ENCODE results near the gene HSPA6. TPM values are rescaled to one million over a fixed set of nuclear protein-coding genes. Genes with fewer than 3 reads are reported as not detected.

Gene HSPA6
- total RNA-seq, 1 donor from 2014 or later, result 0.68 TPM

DNA sequence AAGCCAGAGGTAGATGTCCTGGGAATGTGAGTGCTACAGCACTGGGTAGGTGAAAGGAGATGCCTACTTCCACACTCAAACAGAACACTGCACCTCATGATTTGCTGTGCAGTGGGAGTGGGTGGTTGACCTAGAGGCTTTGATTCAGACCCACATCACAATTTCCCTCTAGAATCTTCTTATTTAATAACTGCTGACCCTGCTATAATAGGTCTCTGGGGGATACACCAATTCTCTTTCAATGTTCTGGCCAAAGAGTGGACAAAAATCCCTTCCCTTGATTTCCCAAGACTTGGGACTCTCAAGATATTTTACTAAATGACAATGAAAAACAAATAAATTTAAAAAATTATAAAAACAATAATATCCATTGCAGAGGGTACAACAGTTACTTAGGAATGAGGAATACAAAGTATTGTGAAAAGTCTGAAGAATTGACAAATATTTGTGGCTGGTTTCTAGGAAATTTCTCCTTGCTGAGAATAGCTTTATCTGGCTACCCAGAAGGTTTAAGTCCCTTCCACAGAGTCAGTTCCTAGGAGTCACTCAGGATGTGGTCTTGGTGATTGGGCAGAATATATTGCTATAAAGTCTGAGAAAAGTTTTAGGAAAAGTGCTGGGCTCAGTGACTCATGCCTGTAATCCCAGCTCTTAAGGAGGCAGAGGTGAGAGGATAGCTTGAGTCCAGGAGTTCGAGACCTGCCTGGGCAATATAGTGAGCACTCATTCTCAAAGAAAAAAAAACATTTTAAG lies 21.5 kb upstream of the HSPA6 start:
- no peak overlapping the region for H3K4me2 ChIP-seq (ENCODE audit: low read length)
- H3K36me3 ChIP-seq (ENCODE audit: insufficient read depth, low read length), result no peaks in the 10 kb centered on the region
- no peaks in the 10 kb centered on the region for H4K20me1 ChIP-seq (ENCODE audit: insufficient read depth, low read length)
- TF ChIP-seq EZH2 (IDR thresholded peaks at IDR 0.05; ENCODE audit: insufficient read depth, low read length), result no peak
- TF ChIP-seq, protein P1, sequence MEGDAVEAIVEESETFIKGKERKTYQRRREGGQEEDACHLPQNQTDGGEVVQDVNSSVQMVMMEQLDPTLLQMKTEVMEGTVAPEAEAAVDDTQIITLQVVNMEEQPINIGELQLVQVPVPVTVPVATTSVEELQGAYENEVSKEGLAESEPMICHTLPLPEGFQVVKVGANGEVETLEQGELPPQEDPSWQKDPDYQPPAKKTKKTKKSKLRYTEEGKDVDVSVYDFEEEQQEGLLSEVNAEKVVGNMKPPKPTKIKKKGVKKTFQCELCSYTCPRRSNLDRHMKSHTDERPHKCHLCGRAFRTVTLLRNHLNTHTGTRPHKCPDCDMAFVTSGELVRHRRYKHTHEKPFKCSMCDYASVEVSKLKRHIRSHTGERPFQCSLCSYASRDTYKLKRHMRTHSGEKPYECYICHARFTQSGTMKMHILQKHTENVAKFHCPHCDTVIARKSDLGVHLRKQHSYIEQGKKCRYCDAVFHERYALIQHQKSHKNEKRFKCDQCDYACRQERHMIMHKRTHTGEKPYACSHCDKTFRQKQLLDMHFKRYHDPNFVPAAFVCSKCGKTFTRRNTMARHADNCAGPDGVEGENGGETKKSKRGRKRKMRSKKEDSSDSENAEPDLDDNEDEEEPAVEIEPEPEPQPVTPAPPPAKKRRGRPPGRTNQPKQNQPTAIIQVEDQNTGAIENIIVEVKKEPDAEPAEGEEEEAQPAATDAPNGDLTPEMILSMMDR (IDR thresholded peaks at IDR 0.05; ENCODE audit: insufficient read depth, low read depth, low read length), result no peak
- H3K9ac ChIP-seq (ENCODE audit: low read length), result no peak overlapping the region
- Mint-ChIP-seq H3K4me1 (ENCODE audit: low read depth, unreplicated experiment) (peaks cover 19% of the 10 kb centered on the region), H3K27me3 (ENCODE audit: low read depth, unreplicated experiment) (no peaks in the 10 kb centered on the region), H3K36me3 (ENCODE audit: low read depth, unreplicated experiment) (no peaks in the 10 kb centered on the region), H3K27ac (ENCODE audit: unreplicated experiment) (no peak overlapping the region), H3K4me3 (ENCODE audit: unreplicated experiment) (no peak overlapping the region), H3K9me3 (ENCODE audit: unreplicated experiment) (no peaks in the 10 kb centered on the region)
- H2AFZ ChIP-seq (ENCODE audit: low read depth, low read length), result no peak overlapping the region
- no peak overlapping the region for H3K27ac ChIP-seq (ENCODE audit: low read depth, low read length)
- no peak overlapping the region for H3K4me3 ChIP-seq (ENCODE audit: insufficient read depth, low read depth, low read length)
- FAIRE-seq (no peak), DNase-seq (ENCODE audit: low read depth) (peak; percentile 17)
- no peaks in the 10 kb centered on the region for H3K9me3 ChIP-seq (ENCODE audit: insufficient read depth, low read depth, low read length)
- H3K79me2 ChIP-seq (ENCODE audit: insufficient read depth, low read length), result no peaks in the 10 kb centered on the region
- no peaks in the 10 kb centered on the region for H3K4me1 ChIP-seq (ENCODE audit: insufficient read depth, low read length)
- peaks cover 10% of the 10 kb centered on the region for H3K27me3 ChIP-seq (ENCODE audit: insufficient read depth, low read length)

DNA sequence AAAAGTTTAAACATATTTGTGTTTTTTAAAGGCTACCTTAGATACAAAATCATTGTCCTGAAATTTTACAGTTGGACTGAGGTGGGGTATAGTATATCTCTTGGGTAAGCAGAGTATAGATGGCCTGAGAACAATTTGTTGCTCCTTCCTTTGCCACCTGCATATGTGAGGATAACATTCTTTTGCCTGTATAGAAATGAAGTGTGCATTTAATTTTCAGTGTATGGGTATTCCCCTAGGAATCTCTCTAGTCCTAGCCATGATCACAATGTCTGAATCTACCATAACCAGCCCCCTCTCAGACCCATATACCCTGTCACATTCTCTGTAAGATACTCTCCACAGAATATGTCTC lies 21.0 kb upstream of the HSPA6 start:
- FAIRE-seq (no peak), DNase-seq (ENCODE audit: low read depth) (no peak)
- Mint-ChIP-seq H3K27ac (ENCODE audit: unreplicated experiment) (no peak overlapping the region), H3K4me1 (ENCODE audit: low read depth, unreplicated experiment) (peaks cover 19% of the 10 kb centered on the region), H3K4me3 (ENCODE audit: unreplicated experiment) (no peak overlapping the region), H3K27me3 (ENCODE audit: low read depth, unreplicated experiment) (no peaks in the 10 kb centered on the region), H3K9me3 (ENCODE audit: unreplicated experiment) (no peaks in the 10 kb centered on the region), H3K36me3 (ENCODE audit: low read depth, unreplicated experiment) (no peaks in the 10 kb centered on the region)
- H2AFZ ChIP-seq (ENCODE audit: low read depth, low read length), result no peak overlapping the region
- H3K4me2 ChIP-seq (ENCODE audit: low read length), result no peak overlapping the region
- no peak overlapping the region for H3K27ac ChIP-seq (ENCODE audit: low read depth, low read length)
- H3K9me3 ChIP-seq (ENCODE audit: insufficient read depth, low read depth, low read length), result no peaks in the 10 kb centered on the region
- H4K20me1 ChIP-seq (ENCODE audit: insufficient read depth, low read length), result no peaks in the 10 kb centered on the region
- no peaks in the 10 kb centered on the region for H3K79me2 ChIP-seq (ENCODE audit: insufficient read depth, low read length)
- H3K36me3 ChIP-seq (ENCODE audit: insufficient read depth, low read length), result no peaks in the 10 kb centered on the region
- no peaks in the 10 kb centered on the region for H3K4me1 ChIP-seq (ENCODE audit: insufficient read depth, low read length)
- TF ChIP-seq EZH2 (IDR thresholded peaks at IDR 0.05; ENCODE audit: insufficient read depth, low read length), result no peak
- TF ChIP-seq, protein P1 (IDR thresholded peaks at IDR 0.05; ENCODE audit: insufficient read depth, low read depth, low read length), result no peak
- H3K9ac ChIP-seq (ENCODE audit: low read length), result no peak overlapping the region
- peaks cover 10% of the 10 kb centered on the region for H3K27me3 ChIP-seq (ENCODE audit: insufficient read depth, low read length)
- H3K4me3 ChIP-seq (ENCODE audit: insufficient read depth, low read depth, low read length), result no peak overlapping the region

DNA sequence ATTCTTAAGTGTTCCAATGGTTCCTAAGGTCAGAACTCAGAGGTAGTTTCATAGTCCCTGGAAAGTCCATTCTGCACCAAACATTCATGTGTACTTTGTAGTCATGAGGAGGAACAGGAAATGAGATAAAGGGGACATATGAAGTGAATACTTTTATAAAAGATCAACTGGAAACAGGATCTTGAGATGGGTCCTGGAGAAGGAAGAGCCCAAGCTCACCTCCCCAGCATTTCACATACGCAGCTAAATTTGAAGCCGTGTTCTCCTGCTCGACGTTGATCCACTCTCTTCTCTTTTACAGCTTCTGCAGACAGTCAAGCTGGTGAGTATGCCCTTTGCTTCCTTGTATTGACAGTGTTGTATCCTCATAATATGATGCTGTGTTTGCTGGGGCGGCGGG lies 18.7 kb upstream of the HSPA6 start:
- Histone ChIP-seq H3K27me3 (ENCODE audit: insufficient read depth, low read length) (peaks cover 3% of the 10 kb centered on the region), H3K36me3 (ENCODE audit: insufficient read depth, low read length) (no peaks in the 10 kb centered on the region), H3K79me2 (ENCODE audit: insufficient read depth, low read length) (no peaks in the 10 kb centered on the region), H3K27ac (ENCODE audit: low read depth, low read length) (no peak overlapping the region), H3K9me3 (ENCODE audit: insufficient read depth, low read depth, low read length) (no peaks in the 10 kb centered on the region), H4K20me1 (ENCODE audit: insufficient read depth, low read length) (no peaks in the 10 kb centered on the region), H3K4me1 (ENCODE audit: insufficient read depth, low read length) (no peaks in the 10 kb centered on the region), H2AFZ (ENCODE audit: low read depth, low read length) (no peak overlapping the region), H3K4me3 (ENCODE audit: insufficient read depth, low read depth, low read length) (no peak overlapping the region), H3K9ac (ENCODE audit: low read length) (no peak overlapping the region), H3K4me2 (ENCODE audit: low read length) (no peak overlapping the region)
- Mint-ChIP-seq H3K4me3 (ENCODE audit: unreplicated experiment) (no peak overlapping the region), H3K4me1 (ENCODE audit: low read depth, unreplicated experiment) (peaks cover 11% of the 10 kb centered on the region), H3K9me3 (ENCODE audit: unreplicated experiment) (no peaks in the 10 kb centered on the region), H3K27ac (ENCODE audit: unreplicated experiment) (no peak overlapping the region), H3K27me3 (ENCODE audit: low read depth, unreplicated experiment) (no peaks in the 10 kb centered on the region), H3K36me3 (ENCODE audit: low read depth, unreplicated experiment) (no peaks in the 10 kb centered on the region)
- TF ChIP-seq EZH2 (IDR thresholded peaks at IDR 0.05; ENCODE audit: insufficient read depth, low read length), result no peak
- TF ChIP-seq, protein P1 (IDR thresholded peaks at IDR 0.05; ENCODE audit: insufficient read depth, low read depth, low read length), result no peak
- FAIRE-seq, result no peak
- no peak for DNase-seq (ENCODE audit: low read depth)

Data from astrocyte (in vitro differentiated cells and primary cell).